Stimulated activated CD4-positive, alpha-beta T cell treated with anti-CD3 and anti-CD28 coated beads, Interleukin-4, amount 100 ng/mL, for 1 hour (primary cell): ENCODE results near the gene SLCO4A1.

Experiments
- DNase-seq: peaks from one replicate; pipeline ENCODE4 v3.0.0-alpha.2; 2020

The SLCO4A1 gene

GRCh38 chr20:62653373-62653772, 11.1 kb downstream of the SLCO4A1 start:
- DNase-seq, result no peak

- no peak for DNase-seq
Measured at GRCh38 chr20:62653951-62654685, 11.8 kb downstream of the SLCO4A1 start.

GRCh38 chr20:62655282-62656196, 13.2 kb downstream of the SLCO4A1 start:
- DNase-seq, result no peak

- no peak for DNase-seq
Measured at GRCh38 chr20:62656197-62656918, 14.1 kb downstream of the SLCO4A1 start.

GRCh38 chr20:62656919-62657588, 14.8 kb downstream of the SLCO4A1 start:
- DNase-seq, result no peak

- DNase-seq, result no peak
Measured at GRCh38 chr20:62657589-62657942, 15.3 kb downstream of the SLCO4A1 start.

- DNase-seq, result no peak
Measured at GRCh38 chr20:62657956-62658355, 15.7 kb downstream of the SLCO4A1 start.

GRCh38 chr20:62658593-62659178, 16.4 kb downstream of the SLCO4A1 start:
- no peak for DNase-seq

GRCh38 chr20:62659488-62660239, 17.4 kb downstream of the SLCO4A1 start:
- DNase-seq, result no peak

- DNase-seq, result no peak
Measured at GRCh38 chr20:62660240-62660615, 17.9 kb downstream of the SLCO4A1 start.

- DNase-seq, result no peak
Measured at GRCh38 chr20:62660768-62661167, 18.5 kb downstream of the SLCO4A1 start.

GRCh38 chr20:62661647-62662046, 19.3 kb downstream of the SLCO4A1 start:
- no peak for DNase-seq

GRCh38 chr20:62662422-62662821, 20.1 kb downstream of the SLCO4A1 start:
- DNase-seq, result no peak

- DNase-seq, result no peak
Measured at GRCh38 chr20:62663145-62664018, 21.1 kb downstream of the SLCO4A1 start.

GRCh38 chr20:62664019-62664971, 22.0 kb downstream of the SLCO4A1 start:
- no peak for DNase-seq

- no peak for DNase-seq
Measured at GRCh38 chr20:62665153-62665754, 23.0 kb downstream of the SLCO4A1 start.

GRCh38 chr20:62665826-62666735, 23.8 kb downstream of the SLCO4A1 start:
- DNase-seq, result no peak
